ENCODE results near the gene CHRNA1.
"Not testable (repeated sequence)": the region's sequence is repeated elsewhere in the genome, so short reads cannot be mapped to it uniquely, and the experiment has no call there.

Gene CHRNA1

GRCh38 chr2:174716785-174717184 lies 47.5 kb downstream of the CHRNA1 start:
- no peak for DNase-seq (ENCODE audit: low spot score)

GRCh38 chr2:174713686-174714085 lies 50.6 kb downstream of the CHRNA1 start:
- DNase-seq (ENCODE audit: low spot score): no peak

- DNase-seq (ENCODE audit: low spot score): no peak
Observed at GRCh38 chr2:174711206-174711605, 53.1 kb downstream of the CHRNA1 start.

GRCh38 chr2:174709416-174710004 lies 54.8 kb downstream of the CHRNA1 start:
- DNase-seq (ENCODE audit: low spot score): not testable (repeated sequence)

GRCh38 chr2:174708713-174709112 lies 55.6 kb downstream of the CHRNA1 start:
- no peak for DNase-seq (ENCODE audit: low spot score)

- DNase-seq (ENCODE audit: low spot score): no peak
Observed at GRCh38 chr2:174705321-174705720, 59.0 kb downstream of the CHRNA1 start.

- no peak for DNase-seq (ENCODE audit: low spot score)
Observed at GRCh38 chr2:174704642-174705041, 59.6 kb downstream of the CHRNA1 start.

- no peak for DNase-seq (ENCODE audit: low spot score)
Observed at GRCh38 chr2:174704061-174704460, 60.2 kb downstream of the CHRNA1 start.

GRCh38 chr2:174703430-174703829 lies 60.8 kb downstream of the CHRNA1 start:
- no peak for DNase-seq (ENCODE audit: low spot score)

- no peak for DNase-seq (ENCODE audit: low spot score)
Observed at GRCh38 chr2:174702541-174702940, 61.7 kb downstream of the CHRNA1 start.

GRCh38 chr2:174699993-174700766 lies 64.1 kb downstream of the CHRNA1 start:
- DNase-seq (ENCODE audit: low spot score): peak; percentile 60
